Smooth muscle cell (in vitro differentiated cells): ENCODE results near the gene RASA2. TPM values are rescaled to one million over a fixed set of nuclear protein-coding genes. Genes with fewer than 3 reads are reported as not detected.
"Not testable (repeated sequence)": the region's sequence is repeated elsewhere in the genome, so short reads cannot be mapped to it uniquely, and the experiment has no call there.

ENCODE experiments used
- DNase-seq: peaks from one replicate; lab custom pipeline; 2025; ENCODE audit not compliant: unreplicated experiment; lab: John Stamatoyannopoulos, UW
- H2AFZ ChIP-seq: fragments of 200-600 bp; sonication (generic); 2 replicates; pipeline ENCODE4 v1.6.0; 2016; ENCODE audit warnings: antibody characterized with exemption, low read depth, mild to moderate bottlenecking
- H3F3A ChIP-seq: fragments of 200-600 bp; sonication (generic); 2 replicates; pipeline ENCODE4 v1.6.0; 2017; ENCODE audit warnings: antibody characterized with exemption, low read depth
- H3K27ac ChIP-seq: fragments of 200-600 bp; sonication (generic); 2 replicates; pipeline ENCODE4 v1.5.1; 2016; ENCODE audit warnings: low read depth, mild to moderate bottlenecking
- H3K27me3 ChIP-seq: fragments of 200-600 bp; sonication (generic); 2 replicates; pipeline ENCODE4 v1.6.1; 2016; ENCODE audit warnings: low read depth, mild to moderate bottlenecking
- H3K36me3 ChIP-seq: fragments of 200-600 bp; sonication (generic); 2 replicates; pipeline ENCODE4 v1.5.1; 2016; ENCODE audit warnings: low read depth
- H3K4me1 ChIP-seq: fragments of 200-600 bp; sonication (generic); 2 replicates; pipeline ENCODE4 v1.5.1; 2016; ENCODE audit warnings: low read depth
- H3K4me2 ChIP-seq: fragments of 200-600 bp; sonication (generic); 2 replicates; pipeline ENCODE4 v1.6.0; 2016; ENCODE audit warnings: mild to moderate bottlenecking
- H3K4me3 ChIP-seq: fragments of 200-600 bp; sonication (generic); 2 replicates; pipeline ENCODE4 v1.5.1; 2016; ENCODE audit warnings: mild to moderate bottlenecking
- H3K79me2 ChIP-seq: fragments of 200-600 bp; sonication (generic); 2 replicates; pipeline ENCODE4 v1.6.0; 2016; ENCODE audit warnings: low read depth, mild to moderate bottlenecking
- H3K9ac ChIP-seq: fragments of 200-600 bp; sonication (generic); 2 replicates; pipeline ENCODE4 v1.6.0; 2016; ENCODE audit warnings: low read depth
- H3K9me3 ChIP-seq: fragments of 200-600 bp; sonication (generic); replicated peaks from 2 replicates; pipeline ENCODE4 v1.5.1; 2016; ENCODE audit warnings: low read depth
- H4K20me1 ChIP-seq: fragments of 200-600 bp; sonication (generic); 2 replicates; pipeline ENCODE4 v1.6.0; 2016; ENCODE audit warnings: low read depth
- CTCF ChIP-seq: fragments of 200-600 bp; sonication (generic); IDR thresholded peaks from 2 replicates; pipeline ENCODE4 v1.5.1; 2017; ENCODE audit warnings: borderline replicate concordance, mild to moderate bottlenecking, antibody characterized with exemption; ENCODE audit not compliant: insufficient read depth, poor library complexity, severe bottlenecking
- WGBS: methylation state at CpG from one replicate; pipeline ENCODE4 v1.1.7; 2016; ENCODE audit warnings: low lambda C conversion rate; 5-methylcytosine and 5-hydroxymethylcytosine counted together
- polyA plus RNA-seq: library from polyadenylated mRNA; unstranded; fragments of >200 nt; fragmentation: Nextera tagmentation; extraction: Ambion mirVana; gene quantifications from 2 replicates; pipeline ENCODE4 v1.2.1, GENCODE V29; 2016
- total RNA-seq: library from RNA; depleted of rRNA; stranded (reverse); fragments of >200 nt; gene quantifications from 2 replicates; pipeline ENCODE4 v1.2.3, GENCODE V29; 2014

Gene RASA2
- total and polyA plus RNA-seq, 2 experiments from 2014 or later, result 4.9 to 20.0 TPM

GRCh38 chr3:141529256-141529655 lies 42.4 kb downstream of the RASA2 start:
- Histone ChIP-seq H3F3A (peaks cover 7% of the 10 kb centered on the region), H3K4me3 (no peak overlapping the region), H3K9ac (peak overlapping the region; percentile 73), H3K79me2 (peaks cover 9% of the 10 kb centered on the region), H3K27ac (peak overlapping the region; percentile 94), H3K4me2 (peak overlapping the region; percentile 81), H2AFZ (no peak overlapping the region), H3K4me1 (peaks cover 25% of the 10 kb centered on the region), H3K27me3 (no peaks in the 10 kb centered on the region), H3K9me3 (no peaks in the 10 kb centered on the region), H3K36me3 (no peaks in the 10 kb centered on the region), H4K20me1 (peaks cover 3% of the 10 kb centered on the region)
- TF ChIP-seq CTCF, result no peak
- DNase-seq, result no peak

GRCh38 chr3:141529717-141530414 lies 43.0 kb downstream of the RASA2 start:
- H3K27me3 ChIP-seq, result no peaks in the 10 kb centered on the region
- H3K79me2 ChIP-seq, result peaks cover 9% of the 10 kb centered on the region
- no peaks in the 10 kb centered on the region for H3K9me3 ChIP-seq
- H3K27ac ChIP-seq, result peak overlapping the region; percentile 94
- peak overlapping the region; percentile 35 for H3K4me3 ChIP-seq
- peak overlapping the region; percentile 68 for H2AFZ ChIP-seq
- peak overlapping the region; percentile 81 for H3K4me2 ChIP-seq
- H3K4me1 ChIP-seq, result peaks cover 25% of the 10 kb centered on the region
- DNase-seq, result no peak
- peaks cover 3% of the 10 kb centered on the region for H4K20me1 ChIP-seq
- TF ChIP-seq CTCF, result no peak
- H3K9ac ChIP-seq, result peak overlapping the region; percentile 73
- H3F3A ChIP-seq, result peaks cover 7% of the 10 kb centered on the region
- 30% methylated on average over 1 of the region's 1 CpG for WGBS
- H3K36me3 ChIP-seq, result no peaks in the 10 kb centered on the region

GRCh38 chr3:141530415-141530768 lies 43.6 kb downstream of the RASA2 start:
- no peak for DNase-seq
- Histone ChIP-seq H3K4me2 (peak overlapping the region; percentile 81), H3K79me2 (peaks cover 9% of the 10 kb centered on the region), H3K4me3 (peak overlapping the region; percentile 35), H3F3A (peaks cover 7% of the 10 kb centered on the region), H2AFZ (peak overlapping the region; percentile 68), H3K36me3 (peaks cover 2% of the 10 kb centered on the region), H3K27ac (peak overlapping the region; percentile 94), H3K27me3 (no peaks in the 10 kb centered on the region), H3K9me3 (no peaks in the 10 kb centered on the region), H3K9ac (peak overlapping the region; percentile 73), H3K4me1 (peaks cover 25% of the 10 kb centered on the region), H4K20me1 (peaks cover 3% of the 10 kb centered on the region)
- 9% methylated on average over 1 of the region's 1 CpG for WGBS
- TF ChIP-seq CTCF, result no peak

GRCh38 chr3:141532609-141533008 lies 45.8 kb downstream of the RASA2 start:
- peaks cover 7% of the 10 kb centered on the region for H3F3A ChIP-seq
- 97% methylated on average over 1 of the region's 1 CpG for WGBS
- H3K9me3 ChIP-seq, result no peaks in the 10 kb centered on the region
- H3K4me1 ChIP-seq, result peaks cover 25% of the 10 kb centered on the region
- H4K20me1 ChIP-seq, result no peaks in the 10 kb centered on the region
- no peak overlapping the region for H3K9ac ChIP-seq
- no peak overlapping the region for H3K4me2 ChIP-seq
- H3K27ac ChIP-seq, result no peak overlapping the region
- H3K4me3 ChIP-seq, result no peak overlapping the region
- no peak for TF ChIP-seq CTCF
- H3K27me3 ChIP-seq, result no peaks in the 10 kb centered on the region
- H3K36me3 ChIP-seq, result peaks cover 8% of the 10 kb centered on the region
- DNase-seq, result no peak
- H2AFZ ChIP-seq, result no peak overlapping the region
- peaks cover 9% of the 10 kb centered on the region for H3K79me2 ChIP-seq

GRCh38 chr3:141536017-141536416 lies 49.2 kb downstream of the RASA2 start:
- H3K9ac ChIP-seq, H3K36me3 ChIP-seq, H3K9me3 ChIP-seq, DNase-seq, H3K79me2 ChIP-seq, H3K4me2 ChIP-seq, H4K20me1 ChIP-seq, H3K27ac ChIP-seq, H3K4me1 ChIP-seq, H3K27me3 ChIP-seq, H3K4me3 ChIP-seq, H3F3A ChIP-seq, H2AFZ ChIP-seq: not testable (repeated sequence)
- 98% methylated on average over 6 of the region's 6 CpGs for WGBS
